Measurements from ENCODE around the gene NDUFA1. TPM values are rescaled to one million over a fixed set of nuclear protein-coding genes. Genes with fewer than 3 reads are reported as not detected.
"Not testable (repeated sequence)": the region's sequence is repeated elsewhere in the genome, so short reads cannot be mapped to it uniquely, and the experiment has no call there.

Gene NDUFA1
- total RNA-seq, 4 donors from 2014 or later = 61.1 to 90.9 (median 65.5) TPM

DNA sequence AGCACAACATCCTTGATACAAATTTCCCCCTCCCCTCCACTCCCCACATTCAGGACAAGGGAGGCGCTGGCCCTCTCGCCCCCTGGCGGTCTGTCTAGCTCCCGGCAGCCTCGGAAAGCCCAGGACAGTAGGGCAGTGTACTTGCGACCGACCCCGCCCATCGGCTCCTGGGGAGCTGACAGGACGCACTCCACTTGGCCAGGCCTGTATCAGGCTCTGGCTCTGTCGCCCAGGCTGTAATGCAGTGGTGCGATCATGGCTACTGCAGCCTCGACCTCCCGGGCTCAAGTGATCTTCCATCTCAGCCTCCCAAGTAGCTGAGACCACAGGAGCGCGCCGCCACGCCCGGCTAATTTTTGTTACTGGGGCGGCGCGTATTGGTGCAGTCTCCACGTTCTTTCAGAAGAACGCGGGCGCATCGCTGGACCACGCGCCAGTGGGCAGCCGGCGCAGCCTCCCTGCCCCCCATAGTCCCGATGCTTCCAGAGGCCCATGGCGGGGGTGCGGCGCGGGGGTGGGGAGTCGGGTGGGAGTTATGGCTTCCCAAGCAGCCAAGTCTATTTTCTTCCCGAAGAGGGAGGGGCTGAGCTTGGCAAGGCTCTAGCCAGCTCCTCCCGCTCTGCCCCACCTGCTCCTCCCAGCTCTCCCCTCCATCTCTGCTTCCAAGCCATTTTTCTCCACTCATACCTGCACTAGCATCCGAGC lies 16.2 kb downstream of the NDUFA1 start:
- H3K27me3 ChIP-seq = no peaks in the 10 kb centered on the region
- intact Hi-C loops (cut with DNase I) = no loop called here
- H3K4me3 ChIP-seq = peak overlapping the region; percentile 37 to 51 (median 41)
- DNase-seq (ENCODE audit: extremely low spot score) = no peak
- TF ChIP-seq CTCF (IDR thresholded peaks at IDR 0.05) = peak; percentile 19 to 54 (median 34)
- TF ChIP-seq EP300 (IDR thresholded peaks at IDR 0.05) = no peak
- no peak for TF ChIP-seq POLR2AphosphoS5 (IDR thresholded peaks at IDR 0.05)
- no peak for TF ChIP-seq POLR2A (IDR thresholded peaks at IDR 0.05; ENCODE audit: low read depth)
- no peaks in the 10 kb centered on the region for H3K36me3 ChIP-seq
- no peaks in the 10 kb centered on the region for H3K9me3 ChIP-seq
- H3K27ac ChIP-seq (replicated peaks in 1 of 4) = no peak overlapping the region
- WGBS = 37% methylated on average over 32 of the region's 40 CpGs
- peaks cover 0 to 17% (median 9%) of the 10 kb centered on the region in 4 donors for H3K4me1 ChIP-seq

DNA sequence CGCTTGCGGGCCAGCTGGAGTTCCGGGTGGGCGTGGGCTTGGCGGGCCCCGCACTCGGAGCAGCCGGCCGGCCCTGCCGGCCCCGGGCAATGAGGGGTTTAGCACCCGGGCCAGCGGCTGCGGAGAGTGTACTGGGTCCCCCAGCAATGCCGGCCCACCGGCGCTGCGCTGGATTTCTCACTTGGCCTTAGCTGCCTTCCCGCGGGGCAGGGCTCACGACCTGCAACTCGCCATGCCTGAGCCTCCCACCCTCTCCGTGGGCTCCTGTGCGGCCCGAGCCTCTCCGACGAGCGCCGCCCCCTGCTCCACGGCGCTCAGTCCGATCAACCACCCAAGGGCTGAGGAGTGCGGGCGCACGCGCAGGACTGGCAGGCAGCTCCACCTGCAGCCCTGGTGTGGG lies 19.0 kb downstream of the NDUFA1 start:
- H3K27me3 ChIP-seq; H3K36me3 ChIP-seq; DNase-seq (ENCODE audit: extremely low spot score); intact Hi-C loops (cut with DNase I); H3K27ac ChIP-seq (replicated peaks in 1 of 4); H3K9me3 ChIP-seq; H3K4me3 ChIP-seq: not testable (repeated sequence)
- peaks cover 0 to 17% (median 9%) of the 10 kb centered on the region in 4 donors for H3K4me1 ChIP-seq
- 69% methylated on average over 7 of the region's 36 CpGs for WGBS

- H3K9me3 ChIP-seq; intact Hi-C loops (cut with DNase I); H3K36me3 ChIP-seq; H3K4me3 ChIP-seq; H3K4me1 ChIP-seq; H3K27ac ChIP-seq (replicated peaks in 1 of 4); DNase-seq (ENCODE audit: extremely low spot score); H3K27me3 ChIP-seq: not testable (repeated sequence)
- WGBS = 66% methylated on average over 16 of the region's 16 CpGs
Measured at GRCh38 chrX:119891961-119892692, 20.5 kb downstream of the NDUFA1 start.

GRCh38 chrX:119895843-119896326 lies 24.3 kb downstream of the NDUFA1 start, which contains the start of gene AKAP14:
Gene AKAP14, plus strand, starts transcription at chrX:119895893. Its CDS starts 7,331 bp downstream, at chrX:119903224.
- 67% methylated on average over 4 of the region's 4 CpGs for WGBS
- no peak for DNase-seq (ENCODE audit: extremely low spot score)
- TF ChIP-seq POLR2AphosphoS5 (IDR thresholded peaks at IDR 0.05) (no peak), POLR2A (IDR thresholded peaks at IDR 0.05; ENCODE audit: low read depth) (no peak), CTCF (IDR thresholded peaks at IDR 0.05) (no peak), EP300 (IDR thresholded peaks at IDR 0.05) (no peak)

GRCh38 chrX:119899125-119899524 lies 27.5 kb downstream of the NDUFA1 start:
- H3K27me3 ChIP-seq = no peaks in the 10 kb centered on the region

More at GRCh38 chrX:119895843-119896326, 24.3 kb downstream of the NDUFA1 start, which contains the start of gene AKAP14:
- Histone ChIP-seq H3K27me3 (no peaks in the 10 kb centered on the region), H3K4me3 (no peak within 1 kb of the TSS), H3K9me3 (no peaks in the 10 kb centered on the region), H3K36me3 (no peaks in the 10 kb centered on the region), H3K4me1 (no peaks in the 10 kb centered on the region), H3K27ac (replicated peaks in 1 of 4) (no peak within 1 kb of the TSS)
- intact Hi-C loops (cut with DNase I) = no loop called here

More at GRCh38 chrX:119899125-119899524, 27.5 kb downstream of the NDUFA1 start:
- no peaks in the 10 kb centered on the region for H3K4me1 ChIP-seq
- no peak for DNase-seq (ENCODE audit: extremely low spot score)
- 21% methylated on average over 2 of the region's 2 CpGs for WGBS
- H3K36me3 ChIP-seq = no peaks in the 10 kb centered on the region
- intact Hi-C loops (cut with DNase I) = no loop called here
- no peak overlapping the region for H3K27ac ChIP-seq (replicated peaks in 1 of 4)
- no peak overlapping the region for H3K4me3 ChIP-seq
- no peak for TF ChIP-seq POLR2A (IDR thresholded peaks at IDR 0.05; ENCODE audit: low read depth)
- TF ChIP-seq CTCF (IDR thresholded peaks at IDR 0.05) = no peak
- no peak for TF ChIP-seq POLR2AphosphoS5 (IDR thresholded peaks at IDR 0.05)
- TF ChIP-seq EP300 (IDR thresholded peaks at IDR 0.05) = no peak
- H3K9me3 ChIP-seq = no peaks in the 10 kb centered on the region
